ENCODE results near the gene WDR70. TPM values are rescaled to one million over a fixed set of nuclear protein-coding genes. Genes with fewer than 3 reads are reported as not detected.

The WDR70 gene
- total RNA-seq, 2 donors from 2014 or later = 18.0 to 25.3 TPM

DNA sequence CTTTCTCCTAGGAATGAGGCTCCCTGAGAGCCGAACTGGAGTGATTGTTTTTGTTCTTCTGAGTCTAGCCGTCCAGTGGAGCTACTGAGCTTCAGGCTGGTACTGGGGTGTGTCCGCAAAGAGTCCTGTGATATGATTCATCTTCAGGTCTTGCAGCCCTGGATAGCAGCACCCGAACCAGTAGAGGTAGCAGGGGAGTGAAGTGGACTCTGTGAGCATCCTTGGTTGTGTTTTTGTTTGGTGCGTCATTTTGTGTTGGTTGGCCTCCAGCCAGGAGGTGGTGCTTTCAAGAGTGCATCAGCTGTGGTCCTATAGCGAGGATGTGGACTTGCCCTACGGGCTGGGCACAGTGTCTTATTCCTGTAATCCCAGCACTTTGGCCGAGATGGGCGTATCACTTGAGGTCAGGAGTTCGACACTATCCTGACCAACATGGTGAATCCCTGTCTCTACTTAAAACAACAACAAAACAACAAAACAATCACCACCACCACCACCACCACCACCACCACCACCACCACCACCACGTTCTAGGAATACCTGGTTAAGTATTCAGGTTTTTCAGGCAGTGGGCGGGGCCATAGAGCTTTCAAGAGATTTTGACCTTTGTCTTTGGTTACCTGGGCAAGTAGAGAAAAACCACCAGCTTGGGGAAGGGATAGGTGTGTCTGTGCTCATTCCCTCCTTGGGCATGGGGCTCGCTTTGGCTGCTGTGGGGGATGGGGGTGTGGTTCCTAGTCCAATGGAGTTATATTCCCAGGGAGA lies 154.0 kb downstream of the WDR70 start:
- no peaks in the 10 kb centered on the region for H3K9me3 ChIP-seq
- no peak overlapping the region for H3K4me3 ChIP-seq

DNA sequence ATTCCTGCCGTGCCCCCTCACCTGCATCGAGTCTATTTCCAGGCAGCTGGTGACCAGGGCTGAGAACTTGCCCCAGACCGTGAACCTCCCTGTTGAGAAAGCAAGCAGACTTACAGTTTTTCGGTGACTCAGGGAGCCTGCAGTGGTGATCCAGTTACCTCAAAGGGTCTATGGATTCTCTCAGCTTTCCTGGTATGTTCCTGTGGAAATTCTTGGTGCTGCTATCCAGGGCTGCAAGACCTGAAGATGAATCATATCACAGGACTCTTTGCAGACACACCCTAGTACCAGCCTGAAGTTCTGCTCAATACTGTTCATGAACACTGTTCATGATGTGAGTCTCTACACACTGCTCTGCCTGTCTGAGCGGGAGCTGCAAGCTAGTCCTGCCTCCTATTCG lies 154.7 kb downstream of the WDR70 start:
- TF ChIP-seq, protein P1, sequence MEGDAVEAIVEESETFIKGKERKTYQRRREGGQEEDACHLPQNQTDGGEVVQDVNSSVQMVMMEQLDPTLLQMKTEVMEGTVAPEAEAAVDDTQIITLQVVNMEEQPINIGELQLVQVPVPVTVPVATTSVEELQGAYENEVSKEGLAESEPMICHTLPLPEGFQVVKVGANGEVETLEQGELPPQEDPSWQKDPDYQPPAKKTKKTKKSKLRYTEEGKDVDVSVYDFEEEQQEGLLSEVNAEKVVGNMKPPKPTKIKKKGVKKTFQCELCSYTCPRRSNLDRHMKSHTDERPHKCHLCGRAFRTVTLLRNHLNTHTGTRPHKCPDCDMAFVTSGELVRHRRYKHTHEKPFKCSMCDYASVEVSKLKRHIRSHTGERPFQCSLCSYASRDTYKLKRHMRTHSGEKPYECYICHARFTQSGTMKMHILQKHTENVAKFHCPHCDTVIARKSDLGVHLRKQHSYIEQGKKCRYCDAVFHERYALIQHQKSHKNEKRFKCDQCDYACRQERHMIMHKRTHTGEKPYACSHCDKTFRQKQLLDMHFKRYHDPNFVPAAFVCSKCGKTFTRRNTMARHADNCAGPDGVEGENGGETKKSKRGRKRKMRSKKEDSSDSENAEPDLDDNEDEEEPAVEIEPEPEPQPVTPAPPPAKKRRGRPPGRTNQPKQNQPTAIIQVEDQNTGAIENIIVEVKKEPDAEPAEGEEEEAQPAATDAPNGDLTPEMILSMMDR (IDR thresholded peaks at IDR 0.05) = no peak
- DNase-seq (ENCODE audit: low spot score) (no peak), ATAC-seq (ENCODE audit: insufficient number of reproducible peaks, low FRiP score, low read depth) (no peak)
- H3K9me3 ChIP-seq = no peaks in the 10 kb centered on the region
- H3K4me1 ChIP-seq (ENCODE audit: control insufficient read depth in 1 of 2, low read depth in 2 of 2) = no peaks in the 10 kb centered on the region
- H3K27ac ChIP-seq = no peak overlapping the region
- H3K36me3 ChIP-seq = no peaks in the 10 kb centered on the region
- no peaks in the 10 kb centered on the region for H3K27me3 ChIP-seq (replicated peaks; ENCODE audit: insufficient read depth)
- no peak overlapping the region for H3K4me3 ChIP-seq

More for the DNA sequence above, 154.0 kb downstream of the WDR70 start:
- Histone ChIP-seq H3K4me1 (ENCODE audit: control insufficient read depth in 1 of 2, low read depth in 2 of 2) (no peaks in the 10 kb centered on the region), H3K27me3 (replicated peaks; ENCODE audit: insufficient read depth) (no peaks in the 10 kb centered on the region), H3K36me3 (no peaks in the 10 kb centered on the region), H3K27ac (no peak overlapping the region)
- TF ChIP-seq, protein P1 (IDR thresholded peaks at IDR 0.05) = no peak
- no peak for DNase-seq (ENCODE audit: low spot score)
- ATAC-seq (ENCODE audit: insufficient number of reproducible peaks, low FRiP score, low read depth) = no peak

DNA sequence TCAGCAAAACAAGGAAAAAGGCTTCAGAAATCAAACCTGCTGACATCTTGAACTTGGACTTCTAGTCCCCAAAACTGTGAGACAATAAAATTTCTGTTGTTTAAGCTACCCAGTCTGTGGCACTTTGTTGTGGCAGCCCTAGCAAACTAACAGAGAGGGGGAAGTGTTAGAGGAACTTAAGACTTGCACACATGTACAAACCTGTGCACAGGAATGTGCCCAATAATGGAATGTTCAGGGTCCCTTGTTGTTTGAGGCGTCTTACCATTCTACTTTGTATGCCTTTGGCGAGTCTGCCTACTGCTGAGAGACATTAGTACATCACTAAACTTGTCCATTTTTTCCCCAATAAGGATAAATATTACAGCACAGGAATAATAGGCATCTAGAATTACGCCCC lies 160.3 kb downstream of the WDR70 start:
- no peaks in the 10 kb centered on the region for H3K4me1 ChIP-seq (ENCODE audit: control insufficient read depth in 1 of 2, low read depth in 2 of 2)
- DNase-seq (ENCODE audit: low spot score) (no peak), ATAC-seq (ENCODE audit: insufficient number of reproducible peaks, low FRiP score, low read depth) (no peak)
- H3K27me3 ChIP-seq (replicated peaks; ENCODE audit: insufficient read depth) = no peaks in the 10 kb centered on the region
- no peaks in the 10 kb centered on the region for H3K9me3 ChIP-seq
- H3K36me3 ChIP-seq = no peaks in the 10 kb centered on the region
- TF ChIP-seq, protein P1 (IDR thresholded peaks at IDR 0.05) = no peak
- no peak overlapping the region for H3K4me3 ChIP-seq
- H3K27ac ChIP-seq = no peak overlapping the region

DNA sequence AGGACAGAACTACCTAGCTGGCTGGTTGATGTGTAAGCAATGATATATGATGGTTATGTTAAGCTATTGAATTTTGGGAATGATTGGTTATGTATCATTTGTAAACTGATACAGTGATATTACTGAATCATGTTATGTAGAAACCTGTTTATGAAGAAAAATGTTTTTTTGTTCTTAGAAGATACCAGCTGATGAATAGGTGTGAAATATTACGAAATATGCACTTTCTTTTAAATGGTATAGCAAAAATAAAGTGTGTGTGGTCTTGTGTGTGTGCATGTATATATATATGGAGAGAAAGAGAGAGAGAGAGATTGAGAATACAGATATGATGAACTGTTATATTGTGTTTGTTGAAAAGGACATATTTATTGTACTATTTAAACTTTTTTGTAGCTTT lies 164.1 kb downstream of the WDR70 start:
- H3K4me1 ChIP-seq (ENCODE audit: control insufficient read depth in 1 of 2, low read depth in 2 of 2) = no peaks in the 10 kb centered on the region
- no peaks in the 10 kb centered on the region for H3K27me3 ChIP-seq (replicated peaks; ENCODE audit: insufficient read depth)
- TF ChIP-seq, protein P1 (IDR thresholded peaks at IDR 0.05) = no peak
- H3K27ac ChIP-seq = no peak overlapping the region
- no peaks in the 10 kb centered on the region for H3K36me3 ChIP-seq
- ATAC-seq (ENCODE audit: insufficient number of reproducible peaks, low FRiP score, low read depth) = no peak
- H3K4me3 ChIP-seq = no peak overlapping the region
- DNase-seq (ENCODE audit: low spot score) = no peak
- H3K9me3 ChIP-seq = no peaks in the 10 kb centered on the region

DNA sequence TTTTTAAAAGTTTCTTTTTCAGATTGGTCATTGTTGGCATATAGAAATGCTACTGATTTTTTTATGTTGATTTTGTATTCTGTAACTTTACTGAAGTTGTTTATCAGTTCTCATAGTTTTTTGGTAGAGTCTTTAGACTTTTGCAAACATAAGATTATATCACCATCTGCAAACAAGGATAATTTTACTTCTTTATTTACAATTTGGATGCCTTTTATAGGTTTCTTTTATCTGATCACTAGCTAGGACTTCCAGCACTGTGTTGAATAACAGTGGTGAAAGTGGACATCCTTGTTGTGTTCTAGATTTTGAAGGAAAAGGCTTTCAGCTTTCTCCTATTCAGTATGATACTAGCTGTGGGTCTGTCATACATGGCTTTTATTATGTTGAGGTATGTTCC lies 170.3 kb downstream of the WDR70 start:
- Histone ChIP-seq H3K27ac (no peak overlapping the region), H3K9me3 (no peaks in the 10 kb centered on the region), H3K36me3 (no peaks in the 10 kb centered on the region), H3K4me3 (no peak overlapping the region), H3K27me3 (replicated peaks; ENCODE audit: insufficient read depth) (no peaks in the 10 kb centered on the region), H3K4me1 (ENCODE audit: control insufficient read depth in 1 of 2, low read depth in 2 of 2) (peaks cover 0 to 12% of the 10 kb centered on the region in 2 donors)
- ATAC-seq (ENCODE audit: insufficient number of reproducible peaks, low FRiP score, low read depth) (no peak), DNase-seq (ENCODE audit: low spot score) (no peak)
- TF ChIP-seq, protein P1 (IDR thresholded peaks at IDR 0.05) = no peak

Measured in thoracic aorta (tissue), 2 donors.